Trophoblast cell (in vitro differentiated cells and primary cell): Measurements from ENCODE around the gene IFI35.
"Not testable (repeated sequence)": the region's sequence is repeated elsewhere in the genome, so short reads cannot be mapped to it uniquely, and the experiment has no call there.

Experiments used
- DNase-seq, 2 donors: peaks; one replicate each; pipeline ENCODE4 v3.0.0-alpha.2; 2016
- H2AFZ ChIP-seq: 2 replicates; pipeline ENCODE4 v1.6.1; 2013; ENCODE audit warnings: low read length, moderate library complexity, mild to moderate bottlenecking; ENCODE audit not compliant: insufficient read depth, poor library complexity
- H2AK5ac ChIP-seq: 2 replicates; pipeline ENCODE4 v1.6.1; 2013; ENCODE audit warnings: mild to moderate bottlenecking, low read length
- H2BK120ac ChIP-seq: 2 replicates; pipeline ENCODE4 v1.6.1; 2013; ENCODE audit warnings: low read length, mild to moderate bottlenecking, moderate library complexity; ENCODE audit not compliant: insufficient read depth, poor library complexity
- H2BK12ac ChIP-seq: 2 replicates; pipeline ENCODE4 v1.6.1; 2013; ENCODE audit warnings: mild to moderate bottlenecking, low read length, moderate library complexity
- H2BK5ac ChIP-seq: 2 replicates; pipeline ENCODE4 v1.6.1; 2013; ENCODE audit warnings: low read length, low read depth, moderate library complexity, mild to moderate bottlenecking; ENCODE audit not compliant: poor library complexity
- H3K14ac ChIP-seq: 2 replicates; pipeline ENCODE4 v1.6.1; 2013; ENCODE audit warnings: mild to moderate bottlenecking, low read length
- H3K18ac ChIP-seq: 2 replicates; pipeline ENCODE4 v1.6.1; 2013; ENCODE audit warnings: mild to moderate bottlenecking, low read length
- H3K23ac ChIP-seq: 2 replicates; pipeline ENCODE4 v1.6.1; 2013; ENCODE audit warnings: low read length
- H3K27ac ChIP-seq: 2 replicates; pipeline ENCODE4 v1.5.1; 2013; ENCODE audit warnings: low read depth, mild to moderate bottlenecking, inconsistent platforms, low read length, moderate library complexity
- H3K27me3 ChIP-seq: 2 replicates; pipeline ENCODE4 v1.6.1; 2013; ENCODE audit warnings: inconsistent platforms, mild to moderate bottlenecking, low read length, moderate library complexity; ENCODE audit not compliant: insufficient read depth
- H3K36me3 ChIP-seq, 2 experiments: 1 replicate in 1 of 2; 2 replicates in 1 of 2; pipeline ENCODE4 v1.6.1; 2013; ENCODE audit warnings: low read length in 2 of 2, mild to moderate bottlenecking in 2 of 2, moderate library complexity in 1 of 2; ENCODE audit not compliant: insufficient read depth in 2 of 2, control insufficient read depth in 1 of 2
- H3K4ac ChIP-seq: 2 replicates; pipeline ENCODE4 v1.6.1; 2013; ENCODE audit warnings: low read depth, mild to moderate bottlenecking, low read length, moderate library complexity
- H3K4me1 ChIP-seq, 2 experiments: 1 replicate in 1 of 2; 2 replicates in 1 of 2; pipeline ENCODE4 v1.6.1; 2013; ENCODE audit warnings: low read length in 2 of 2, mild to moderate bottlenecking in 2 of 2, moderate library complexity in 1 of 2; ENCODE audit not compliant: insufficient read depth in 2 of 2, control insufficient read depth in 1 of 2
- H3K4me2 ChIP-seq: 2 replicates; pipeline ENCODE4 v1.6.1; 2013; ENCODE audit warnings: inconsistent platforms, mild to moderate bottlenecking, low read length, moderate library complexity
- H3K4me3 ChIP-seq: 2 replicates; pipeline ENCODE4 v1.5.1; 2013; ENCODE audit warnings: mild to moderate bottlenecking, low read depth, low read length, inconsistent platforms
- H3K79me1 ChIP-seq: one replicate; pipeline ENCODE4 v1.6.1; 2013; ENCODE audit warnings: low read length
- H3K79me2 ChIP-seq: 2 replicates; pipeline ENCODE4 v1.6.1; 2013; ENCODE audit warnings: low read length, mild to moderate bottlenecking; ENCODE audit not compliant: control insufficient read depth, insufficient read depth, poor library complexity
- H3K9ac ChIP-seq: 2 replicates; pipeline ENCODE4 v1.6.1; 2013; ENCODE audit warnings: mild to moderate bottlenecking, low read length
- H3K9me3 ChIP-seq: 2 replicates; pipeline ENCODE4 v1.6.1; 2013; ENCODE audit warnings: low read depth, mild to moderate bottlenecking, control low read depth, inconsistent platforms, low read length; ENCODE audit not compliant: insufficient read depth
- H4K12ac ChIP-seq: 2 replicates; pipeline ENCODE4 v1.6.1; 2013; ENCODE audit warnings: low read depth, mild to moderate bottlenecking, low read length, moderate library complexity
- H4K8ac ChIP-seq: 2 replicates; pipeline ENCODE4 v1.6.1; 2013; ENCODE audit warnings: low read depth, mild to moderate bottlenecking, low read length, moderate library complexity
- H4K91ac ChIP-seq: one replicate; pipeline ENCODE4 v1.6.1; 2013; ENCODE audit warnings: low read depth, mild to moderate bottlenecking, low read length, moderate library complexity
- whole genome bisulfite sequencing: extraction: QIAGEN DNeasy Blood & Tissue Kit; methylation state at CpG from one replicate; pipeline ENCODE4 v1.1.7; 2013; ENCODE audit warnings: missing lambda C conversion rate; ENCODE audit not compliant: insufficient read length, insufficient coverage; ENCODE audit errors: extremely low coverage; 5-methylcytosine and 5-hydroxymethylcytosine counted together

IFI35 gene

GRCh38 chr17:42992872-42993271 is 13.7 kb upstream of the IFI35 start:
- Histone ChIP-seq H3K9ac (no peak overlapping the region), H3K18ac (no peak overlapping the region)
- WGBS: no CpG with 5 or more reads among the region's 5 CpGs

GRCh38 chr17:42993913-42994312 is 12.7 kb upstream of the IFI35 start:
- H4K91ac ChIP-seq, H3K27ac ChIP-seq, H3K79me1 ChIP-seq, H3K4me2 ChIP-seq, H3K9me3 ChIP-seq, H2AFZ ChIP-seq, H3K79me2 ChIP-seq, DNase-seq, H3K4me1 ChIP-seq, H3K18ac ChIP-seq, H4K8ac ChIP-seq, H3K27me3 ChIP-seq, H4K12ac ChIP-seq, H3K14ac ChIP-seq, H2AK5ac ChIP-seq, H3K9ac ChIP-seq, H3K4me3 ChIP-seq, H2BK5ac ChIP-seq, H3K4ac ChIP-seq, H3K23ac ChIP-seq, H2BK12ac ChIP-seq, H2BK120ac ChIP-seq: not testable (repeated sequence)
- H3K36me3 ChIP-seq: peaks cover 22 to 30% of the 10 kb centered on the region in 2 experiments
- no CpG with 5 or more reads among the region's 10 CpGs for WGBS

More at GRCh38 chr17:42992872-42993271, 13.7 kb upstream of the IFI35 start:
- no peak overlapping the region for H2AK5ac ChIP-seq
- no peak overlapping the region for H3K14ac ChIP-seq
- peak in 1 of 2 donors; percentile 5 for DNase-seq
- no peaks in the 10 kb centered on the region for H3K9me3 ChIP-seq
- peaks cover 2 to 3% of the 10 kb centered on the region in 2 experiments for H3K4me1 ChIP-seq
- H3K27ac ChIP-seq: no peak overlapping the region
- no peak overlapping the region for H2AFZ ChIP-seq
- no peak overlapping the region for H2BK5ac ChIP-seq
- no peak overlapping the region for H3K4ac ChIP-seq
- H2BK12ac ChIP-seq: no peak overlapping the region
- no peaks in the 10 kb centered on the region for H3K79me1 ChIP-seq
- H3K79me2 ChIP-seq: no peaks in the 10 kb centered on the region
- no peak overlapping the region for H3K4me2 ChIP-seq
- no peak overlapping the region for H3K4me3 ChIP-seq
- H4K91ac ChIP-seq: no peak overlapping the region
- no peak overlapping the region for H2BK120ac ChIP-seq
- no peak overlapping the region for H3K23ac ChIP-seq
- no peaks in the 10 kb centered on the region for H3K27me3 ChIP-seq
- peaks cover 24 to 37% of the 10 kb centered on the region in 2 experiments for H3K36me3 ChIP-seq
- no peak overlapping the region for H4K8ac ChIP-seq
- H4K12ac ChIP-seq: no peak overlapping the region

DNA sequence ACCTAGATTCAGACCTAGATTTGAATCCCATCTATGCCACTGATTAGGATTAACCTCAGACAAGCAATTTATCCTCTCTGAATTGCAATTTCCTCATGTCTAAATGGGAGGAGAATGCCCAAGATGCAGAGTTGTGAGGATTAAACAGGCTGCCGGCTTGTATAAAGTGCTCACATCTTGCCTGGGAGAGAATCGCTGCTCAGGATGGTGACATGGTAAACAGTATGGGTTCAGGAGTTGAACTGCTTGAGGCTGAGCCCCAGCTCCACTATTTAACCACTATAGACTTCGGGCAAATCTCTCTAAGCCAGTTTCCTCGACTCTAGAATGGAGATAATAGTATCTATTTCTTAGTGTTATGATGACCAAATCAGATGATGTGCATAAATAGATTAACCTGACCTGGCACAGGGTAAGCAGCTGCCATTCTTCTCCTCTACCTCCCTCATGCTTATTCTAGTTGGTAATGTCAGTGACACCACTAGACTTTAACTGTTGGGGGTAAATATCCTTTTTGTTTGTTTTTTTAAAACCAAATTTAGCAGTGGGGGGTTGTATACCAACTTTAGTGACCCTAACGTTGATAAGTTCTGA is 9.1 kb upstream of the IFI35 start:
- no CpG with 5 or more reads among the region's 5 CpGs for WGBS
- Histone ChIP-seq H2AK5ac (no peak overlapping the region), H3K23ac (no peak overlapping the region), H3K79me2 (peaks cover 11% of the 10 kb centered on the region), H3K4me2 (peak overlapping the region; percentile 52), H2BK12ac (no peak overlapping the region), H3K36me3 (peaks cover 17 to 29% of the 10 kb centered on the region in 2 experiments), H2BK120ac (no peak overlapping the region), H2AFZ (no peak overlapping the region), H3K9me3 (no peaks in the 10 kb centered on the region), H3K18ac (no peak overlapping the region), H3K27ac (no peak overlapping the region), H3K4me3 (no peak overlapping the region), H3K4me1 (peaks cover 3 to 5% of the 10 kb centered on the region in 2 experiments), H4K91ac (no peak overlapping the region), H4K12ac (peak overlapping the region; percentile 75), H2BK5ac (no peak overlapping the region), H3K14ac (peak overlapping the region; percentile 45), H4K8ac (peak overlapping the region; percentile 87), H3K27me3 (no peaks in the 10 kb centered on the region), H3K4ac (no peak overlapping the region), H3K9ac (no peak overlapping the region), H3K79me1 (peaks cover 5% of the 10 kb centered on the region)
- DNase-seq: no peak

DNA sequence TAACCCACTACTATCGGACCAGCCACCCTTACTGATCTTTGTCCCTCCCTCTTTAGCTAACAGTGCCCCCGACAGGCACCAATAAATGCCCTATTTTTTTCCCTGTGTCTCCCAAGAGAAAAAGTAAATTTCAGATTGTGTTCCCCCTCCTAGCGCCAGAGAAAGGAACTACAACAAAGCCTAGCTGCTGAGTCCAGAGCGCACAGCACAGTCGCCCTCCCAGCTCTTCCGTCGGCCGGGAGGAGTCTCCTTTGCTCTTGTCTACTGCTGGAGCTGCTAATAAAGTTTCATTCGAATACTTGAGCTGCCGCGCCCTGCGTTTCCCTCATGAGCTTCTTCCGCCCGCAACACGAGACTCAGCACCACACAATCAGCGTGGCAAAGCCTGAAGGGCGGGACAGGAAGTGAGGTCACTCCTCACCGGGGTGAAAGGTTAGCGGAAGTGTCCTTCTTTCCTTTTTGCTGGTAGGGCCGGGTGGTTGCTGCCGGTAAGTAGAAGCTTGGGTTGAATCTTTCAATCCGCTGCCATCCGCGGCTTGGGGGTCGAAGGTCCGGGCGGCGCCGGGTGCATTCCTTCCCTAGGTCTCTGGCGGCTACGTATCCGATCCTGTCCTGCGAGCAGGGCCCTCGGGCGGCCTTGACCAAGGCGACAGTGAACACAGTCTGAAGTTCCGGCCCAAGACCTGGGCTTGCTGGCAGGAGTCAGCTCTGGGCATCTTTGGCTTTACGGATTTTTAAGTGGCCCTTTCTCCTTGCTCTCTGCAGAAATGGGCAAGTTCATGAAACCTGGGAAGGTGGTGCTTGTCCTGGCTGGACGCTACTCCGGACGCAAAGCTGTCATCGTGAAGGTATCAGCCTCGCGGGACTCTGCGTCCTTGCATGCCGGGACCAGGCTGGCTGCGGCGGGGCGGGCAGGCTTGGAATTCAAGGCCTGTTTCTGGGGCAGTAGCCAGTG is 8.3 kb upstream of the IFI35 start, which contains the start of gene RPL27:
Gene RPL27, plus strand, starts transcription at position 436 of the 955 bp plus-strand sequence. Its CDS starts 332 bp downstream, at position 768.
- H2BK120ac ChIP-seq: peak within 1 kb of the TSS; percentile 3
- no peaks in the 10 kb centered on the region for H3K27me3 ChIP-seq
- no peak within 1 kb of the TSS for H2BK12ac ChIP-seq
- peak within 1 kb of the TSS; percentile 93 for H3K9ac ChIP-seq
- H3K4me1 ChIP-seq: peaks cover 3 to 5% of the 10 kb centered on the region in 2 experiments
- H2AFZ ChIP-seq: peak within 1 kb of the TSS; percentile 58
- H3K14ac ChIP-seq: peak within 1 kb of the TSS; percentile 86
- peak within 1 kb of the TSS; percentile 82 for H3K18ac ChIP-seq
- peak within 1 kb of the TSS; percentile 41 for H3K4ac ChIP-seq
- H3K9me3 ChIP-seq: no peaks in the 10 kb centered on the region
- peaks cover 23 to 32% of the 10 kb centered on the region in 2 experiments for H3K36me3 ChIP-seq
- H3K79me1 ChIP-seq: peaks cover 5% of the 10 kb centered on the region
- peak within 1 kb of the TSS; percentile 83 for H3K4me2 ChIP-seq
- H4K8ac ChIP-seq: peak within 1 kb of the TSS; percentile 87
- peaks cover 11% of the 10 kb centered on the region for H3K79me2 ChIP-seq
- peak within 1 kb of the TSS; percentile 94 for H3K4me3 ChIP-seq
- peak within 1 kb of the TSS; percentile 91 for H2BK5ac ChIP-seq
- H4K12ac ChIP-seq: peak within 1 kb of the TSS; percentile 86
- H2AK5ac ChIP-seq: peak within 1 kb of the TSS; percentile 21
- no peak within 1 kb of the TSS for H3K23ac ChIP-seq
- H3K27ac ChIP-seq: peak within 1 kb of the TSS; percentile 85
- DNase-seq: peak; percentile 100
- peak within 1 kb of the TSS; percentile 80 for H4K91ac ChIP-seq
- no CpG with 5 or more reads among the region's 49 CpGs for WGBS
